Tibial nerve (tissue), 4 donors: ENCODE data around the gene PCNX2.

Source experiments
- CTCF ChIP-seq, 5 experiments: fragments of 200-600 bp in 3 of 5; fragments of 450-650 bp in 2 of 5; sonication (generic) in 3 of 5; IDR thresholded peaks; one replicate each; pipeline ENCODE4 v1.5.1; 2016 to 2019; ENCODE audit warnings: antibody characterized with exemption in 5 of 5, mild to moderate bottlenecking in 3 of 5, moderate library complexity in 2 of 5
- EP300 ChIP-seq, 2 donors: sonication (generic); formaldehyde crosslinking; IDR thresholded peaks; one replicate each; pipeline ENCODE4 v1.6.1; 2017; ENCODE audit warnings: antibody characterized with exemption in 2 of 2, mild to moderate bottlenecking in 1 of 2
- POLR2A ChIP-seq, 2 donors: fragments of 450-650 bp; IDR thresholded peaks; one replicate each; pipeline ENCODE4 v1.6.1; 2017; ENCODE audit warnings: antibody characterized with exemption in 2 of 2, mild to moderate bottlenecking in 2 of 2, moderate library complexity in 2 of 2

GRCh38 chr1:233208687-233209086 is 86.8 kb downstream of the PCNX2 start:
- TF ChIP-seq CTCF (IDR thresholded peaks at IDR 0.05) (no peak), POLR2A (IDR thresholded peaks at IDR 0.05) (no peak), EP300 (IDR thresholded peaks at IDR 0.05) (no peak)
